ELF-1 (cell line): ENCODE data around the gene BCAS3.

Experiments
- DNase-seq: peaks from one replicate; pipeline ENCODE4 v3.0.0-alpha.2; 2016; ENCODE audit warnings: low read depth, low spot score

BCAS3 gene

DNA sequence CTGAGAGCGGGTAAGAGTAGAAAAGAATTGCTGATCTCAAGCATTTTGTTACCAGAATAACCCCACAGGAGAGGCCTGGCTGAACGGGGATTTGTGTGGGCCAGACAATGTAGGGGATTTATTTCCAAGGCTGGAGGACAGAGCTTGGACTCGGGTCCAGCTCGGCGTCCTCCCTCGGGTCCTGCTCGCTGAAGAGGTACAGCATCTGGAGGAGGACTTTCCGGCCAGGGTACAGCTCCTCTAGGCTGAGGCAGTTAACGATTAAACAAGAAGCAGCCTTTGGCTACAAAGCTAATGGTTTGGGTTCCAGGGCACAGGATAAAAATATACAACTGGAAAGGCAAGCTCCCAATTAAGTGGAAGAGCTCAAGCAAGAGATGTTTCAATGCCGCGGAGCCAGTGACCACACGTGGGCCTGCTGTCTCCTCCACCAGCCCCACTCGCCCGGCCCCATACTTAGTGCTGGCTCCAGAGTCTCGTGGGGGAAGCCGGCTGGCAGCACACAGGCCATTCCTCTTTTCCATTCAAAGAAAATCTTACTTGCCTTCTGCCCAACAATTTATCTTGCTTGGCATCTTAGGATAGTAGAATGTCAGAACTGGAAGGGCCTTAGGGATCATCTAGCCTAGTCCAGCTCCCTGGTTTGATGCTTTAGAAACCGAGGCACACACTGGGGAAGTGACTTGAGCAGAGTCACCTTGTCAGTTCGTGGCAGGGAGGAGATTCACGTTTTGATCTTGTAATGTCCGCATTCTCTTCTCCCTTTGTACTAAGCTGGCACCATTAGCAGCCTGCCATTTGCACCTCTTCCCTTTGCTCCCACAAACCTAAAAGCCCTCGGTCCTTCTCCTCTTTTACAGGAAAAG, 636.0 kb downstream of the BCAS3 start:
- no peak for DNase-seq

DNA sequence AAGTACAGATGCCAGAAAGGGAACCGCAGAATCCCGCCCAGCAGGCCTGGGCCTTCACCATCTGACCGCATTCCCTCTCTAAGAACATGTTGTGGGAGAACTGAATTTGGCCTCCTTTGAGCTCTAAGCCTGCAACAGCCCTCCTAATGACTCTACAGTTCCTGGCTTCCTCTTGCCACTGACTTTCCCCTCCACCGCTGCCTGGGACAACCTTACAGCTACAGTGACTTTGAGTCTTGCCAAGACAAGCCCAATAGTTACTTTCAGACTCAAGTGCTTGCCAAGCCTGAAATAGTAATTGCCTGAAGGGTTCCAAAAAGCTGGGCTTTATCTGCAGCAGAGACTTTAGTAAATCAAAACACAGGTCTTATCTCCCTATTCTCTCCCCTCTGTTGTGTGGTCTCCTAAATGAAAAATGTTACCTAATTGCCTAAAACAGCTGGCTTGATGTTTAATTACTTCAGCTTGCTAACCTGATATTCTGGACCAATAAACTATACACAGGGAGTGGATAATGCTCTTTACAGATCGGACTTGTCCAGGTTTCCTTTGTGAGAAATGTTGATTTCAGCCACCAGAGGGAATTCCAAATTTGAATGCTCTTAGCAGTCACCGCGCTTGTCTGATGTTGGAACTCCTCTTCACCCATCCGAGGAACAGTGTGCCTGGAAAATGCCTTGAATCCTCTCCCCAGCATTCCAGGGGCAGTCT, 636.9 kb downstream of the BCAS3 start:
- no peak for DNase-seq

DNA sequence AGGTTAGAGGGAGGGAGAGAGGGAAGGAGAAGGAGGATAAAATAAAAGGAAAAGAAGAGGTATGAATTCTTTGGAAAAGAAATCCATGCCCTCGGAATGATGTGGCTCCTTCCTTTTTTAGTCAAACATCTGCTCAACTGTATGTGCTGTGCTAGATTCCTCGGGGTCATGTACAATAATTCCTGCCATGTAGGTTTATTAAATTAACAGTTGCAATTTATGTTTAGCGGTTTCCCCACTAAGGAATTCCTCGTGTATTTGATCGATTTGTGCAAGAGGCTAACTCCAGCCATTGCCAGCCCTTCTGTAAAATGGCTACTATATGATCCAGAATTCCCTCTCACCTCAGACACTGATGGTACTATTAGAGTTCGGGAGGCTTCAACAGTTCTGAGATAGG, 639.0 kb downstream of the BCAS3 start:
- no peak for DNase-seq

DNA sequence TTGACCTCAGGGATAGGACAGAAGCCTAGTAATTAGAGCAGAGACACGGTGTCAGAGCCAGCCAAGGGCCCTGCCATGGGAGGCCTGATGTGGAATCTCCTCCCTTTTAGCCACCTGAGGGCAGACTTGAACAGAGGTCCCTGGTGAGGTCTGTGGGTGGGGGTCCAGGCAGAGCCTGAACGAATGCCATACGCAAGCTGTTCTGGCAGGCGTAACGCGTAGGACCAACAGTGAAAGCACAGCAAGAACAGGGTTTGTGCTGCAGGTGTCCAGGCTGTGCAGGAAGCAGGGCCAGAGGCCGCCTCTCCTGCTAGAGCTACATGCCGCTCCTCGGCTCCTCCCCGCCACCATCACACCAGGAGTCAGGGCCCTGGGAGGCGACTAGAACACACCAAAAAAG, 640.1 kb downstream of the BCAS3 start:
- no peak for DNase-seq

DNA sequence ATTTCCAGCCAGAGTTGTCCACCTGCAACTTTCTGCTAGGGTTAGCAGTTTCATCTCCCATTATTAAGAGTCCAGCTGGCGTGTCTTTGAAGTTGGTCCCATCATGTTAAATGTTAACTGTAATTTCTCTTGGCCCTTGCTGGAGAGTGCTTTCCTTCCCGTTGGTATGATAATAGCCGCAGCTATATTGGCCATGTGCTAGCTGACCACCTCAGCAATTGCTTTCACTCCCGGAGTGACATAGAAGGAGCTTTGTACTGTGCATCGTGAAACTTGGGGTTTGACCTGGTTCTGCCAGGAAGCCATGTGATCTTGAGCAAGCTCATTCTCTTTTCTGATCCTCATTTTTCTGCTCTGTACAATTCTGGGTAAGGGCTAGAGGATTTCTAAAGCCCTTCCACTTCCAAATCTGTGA, 641.0 kb downstream of the BCAS3 start:
- DNase-seq, result no peak

DNA sequence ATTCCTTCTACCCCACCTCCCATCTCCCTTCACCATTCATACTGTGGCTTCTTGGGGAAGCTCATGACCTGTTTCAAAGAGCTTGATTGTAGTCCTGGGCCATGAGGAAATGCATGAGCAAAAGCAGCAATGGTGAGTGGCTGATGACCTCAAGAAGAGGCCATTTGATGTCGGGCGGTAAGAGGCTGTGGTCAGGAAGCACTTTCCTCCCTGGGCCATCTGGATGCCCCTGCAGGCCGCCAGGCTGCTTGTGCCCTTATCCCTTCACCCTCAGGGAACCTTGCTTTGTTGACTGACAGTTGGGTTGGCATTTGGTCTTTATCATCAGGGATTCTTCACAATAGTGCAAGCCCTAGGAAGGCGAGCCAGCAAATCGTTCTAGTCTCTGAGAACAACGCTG, 643.7 kb downstream of the BCAS3 start:
- DNase-seq, result no peak

DNA sequence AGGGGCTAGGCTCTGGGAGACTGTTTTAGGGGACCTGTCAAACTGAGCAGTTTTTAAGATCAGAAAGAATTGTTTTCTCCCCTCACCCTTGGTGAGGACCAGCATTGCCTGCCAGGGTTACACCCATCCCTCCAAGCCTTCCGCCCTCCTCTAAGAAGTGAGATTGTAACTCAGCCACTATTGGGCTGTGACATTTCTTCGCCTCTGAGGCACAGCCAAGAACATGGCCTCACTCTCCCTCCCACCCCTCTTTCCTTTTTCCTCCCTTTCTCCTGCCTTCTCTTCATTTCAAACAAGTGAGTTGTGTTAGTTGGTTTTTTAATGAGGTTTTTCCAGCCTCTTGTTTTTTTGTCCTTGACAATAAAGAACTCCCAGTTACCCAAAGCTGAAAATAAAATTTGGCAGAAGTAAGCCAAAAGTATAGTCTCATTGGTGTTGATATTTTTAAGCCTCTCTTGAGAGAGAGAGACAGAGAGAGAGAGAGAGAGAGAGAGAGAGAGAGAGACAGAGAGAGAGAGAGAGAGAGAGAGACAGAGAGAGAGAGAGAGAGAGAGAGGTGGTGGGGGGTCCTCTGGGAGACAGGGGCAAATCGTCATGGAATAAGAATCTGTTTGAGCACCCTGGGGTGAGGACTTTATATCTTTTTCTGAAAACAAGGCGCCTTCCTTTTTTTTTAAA, 644.8 kb downstream of the BCAS3 start:
- no peak for DNase-seq

DNA sequence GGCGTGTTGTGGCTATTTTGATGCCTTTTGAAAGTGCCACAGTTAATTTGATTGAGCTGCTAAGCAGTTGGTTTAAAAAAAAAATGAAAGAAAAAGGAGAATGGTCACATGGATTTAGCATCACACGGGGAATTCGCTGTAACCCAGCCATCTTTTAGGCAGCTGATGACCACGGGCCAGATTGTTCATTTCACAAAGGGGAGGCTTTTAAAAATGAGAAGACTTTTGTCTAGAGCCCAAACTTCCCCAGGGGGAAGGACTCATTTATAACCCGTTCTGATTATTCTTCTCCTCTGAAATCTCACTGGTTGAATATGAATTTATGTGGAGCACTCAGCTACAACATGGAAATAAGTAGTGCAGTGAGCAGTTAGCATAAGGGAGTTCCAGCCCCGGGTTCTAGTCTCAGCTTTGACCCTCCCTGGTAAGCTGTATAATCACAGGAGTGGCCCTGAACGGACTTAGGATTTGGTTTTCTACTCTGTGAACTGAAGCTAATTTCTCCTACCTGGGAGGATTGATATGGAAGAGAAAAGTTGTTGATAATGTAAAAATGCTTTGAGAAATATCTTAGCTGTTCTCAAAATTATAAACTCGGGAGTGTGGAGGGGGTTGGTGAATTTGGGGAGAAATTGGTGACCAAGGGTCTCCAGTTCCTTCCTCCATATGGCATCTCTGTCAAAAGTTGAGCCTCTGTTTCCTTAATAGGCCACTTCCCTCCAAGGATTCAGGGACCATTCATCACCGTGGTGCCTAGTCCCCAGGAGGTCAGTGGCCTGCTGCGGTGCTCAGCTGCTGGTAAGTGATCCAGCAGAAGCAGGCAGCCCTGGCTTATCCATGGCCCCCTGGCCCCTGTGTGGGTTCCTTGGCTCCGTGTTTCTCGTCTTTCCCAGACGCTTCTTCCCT, 645.6 kb downstream of the BCAS3 start:
- no peak for DNase-seq

DNA sequence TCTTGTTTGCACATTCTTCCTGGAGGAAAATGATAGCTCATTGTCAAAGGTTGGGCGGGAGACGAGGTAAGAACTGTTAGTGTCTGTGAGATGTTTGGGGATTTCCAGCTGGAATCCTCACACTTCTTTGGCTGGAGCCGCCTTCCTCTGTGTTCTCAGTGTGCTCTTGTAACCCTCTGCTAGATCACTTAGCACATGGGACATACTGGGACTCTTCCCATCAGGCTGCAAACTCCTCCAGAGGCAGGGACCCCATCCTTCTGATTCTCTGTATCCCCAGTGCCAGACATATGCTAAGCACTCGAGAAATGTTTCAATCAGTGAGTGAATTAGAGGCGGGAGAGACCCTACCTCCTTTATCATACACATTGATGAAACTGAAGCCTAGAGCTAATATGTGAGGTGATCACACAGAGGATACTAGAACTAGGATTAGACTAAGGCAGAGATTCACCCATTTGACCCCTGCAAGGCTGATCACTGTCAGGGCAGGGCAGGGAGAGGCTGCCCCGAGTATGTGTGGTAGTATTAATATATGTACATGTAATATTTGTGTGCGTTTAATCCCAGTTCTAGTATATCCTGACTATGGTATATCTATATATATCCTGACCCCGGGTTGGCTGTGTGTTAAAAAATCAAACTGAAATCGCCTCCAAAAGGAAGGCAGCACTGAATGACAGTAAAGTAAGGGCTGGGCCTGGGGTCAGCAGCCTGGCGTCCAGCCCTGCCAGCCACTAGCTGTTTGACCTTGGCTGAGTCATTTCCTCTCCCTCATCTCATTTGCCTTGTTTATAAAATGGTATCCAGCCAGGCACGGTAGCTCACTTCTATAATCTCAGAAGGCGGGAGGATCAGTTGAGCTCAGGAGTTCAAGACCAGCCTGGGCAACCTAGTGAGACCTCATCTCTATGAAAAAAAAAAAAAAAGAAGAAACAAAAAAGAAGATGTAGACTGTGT, 646.5 kb downstream of the BCAS3 start:
- no peak for DNase-seq

DNA sequence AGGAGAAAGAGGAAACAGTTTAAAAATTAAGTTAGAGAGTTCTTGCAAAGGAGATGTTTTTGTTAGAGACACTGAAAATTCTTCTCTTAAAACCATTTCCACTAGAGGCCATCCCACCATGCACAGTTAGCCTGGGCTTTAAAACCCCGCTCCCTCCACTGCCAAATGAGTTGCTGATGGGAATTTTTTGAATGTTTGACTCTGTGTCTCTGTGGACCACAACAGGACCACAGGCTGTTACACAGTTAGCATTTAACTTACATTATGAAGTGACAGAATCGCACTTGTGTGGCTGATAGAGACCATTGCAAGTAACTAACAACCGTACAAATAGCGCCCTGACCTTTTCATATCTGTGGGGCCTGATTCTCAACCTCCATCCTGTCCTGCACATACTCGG, 647.3 kb downstream of the BCAS3 start:
- no peak for DNase-seq

DNA sequence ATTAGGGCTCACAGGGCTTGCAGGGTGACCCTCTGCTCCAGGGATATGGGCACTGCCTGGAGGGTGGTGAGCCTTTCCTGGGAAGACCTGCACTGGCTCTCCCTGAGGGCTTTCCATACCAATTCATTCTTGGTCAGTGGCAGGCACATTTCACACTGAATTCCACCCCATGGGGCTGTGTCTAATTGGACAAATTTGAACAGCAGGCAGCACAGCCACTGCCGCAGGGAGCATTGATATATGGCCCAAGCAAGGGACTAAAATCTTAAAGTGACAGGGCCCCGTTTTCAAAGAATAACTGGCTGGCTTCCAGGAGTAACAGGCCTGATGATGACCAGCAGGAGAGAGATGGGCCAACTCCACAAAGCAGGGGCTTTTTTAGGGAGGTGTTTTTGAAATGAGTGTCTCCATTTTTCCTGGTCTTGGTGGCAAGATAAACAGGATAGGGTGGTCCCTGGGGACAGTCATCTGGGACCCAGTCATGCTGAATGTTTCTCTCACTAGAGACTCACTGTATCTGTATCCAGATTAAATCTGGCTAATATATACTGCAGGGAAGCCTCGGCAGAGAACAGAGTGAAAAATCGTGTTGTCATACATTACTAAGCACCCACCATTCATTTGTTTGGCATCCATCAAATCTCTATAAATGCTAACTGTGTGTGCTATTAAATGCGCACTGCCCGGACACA, 647.9 kb downstream of the BCAS3 start:
- DNase-seq, result peak; percentile 71

DNA sequence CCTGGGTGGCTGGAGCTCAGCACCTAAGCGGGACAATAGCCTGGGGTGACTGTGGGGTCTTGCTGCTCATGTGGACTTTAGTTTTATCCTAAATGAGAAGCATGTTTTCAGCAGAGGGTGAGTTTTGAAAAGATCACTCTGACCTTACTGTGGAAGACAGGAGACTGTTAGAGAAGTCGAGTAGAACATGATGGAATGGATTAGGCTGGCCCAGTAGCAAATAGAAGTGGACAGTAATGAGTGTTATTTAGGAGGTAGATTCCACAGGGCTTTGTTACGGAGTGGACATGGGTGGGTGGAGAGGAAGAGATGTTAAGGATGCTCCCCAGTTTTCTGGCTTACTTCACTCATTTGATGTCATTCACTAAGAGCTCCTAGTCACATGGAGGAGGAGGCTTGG, 648.7 kb downstream of the BCAS3 start:
- no peak for DNase-seq

DNA sequence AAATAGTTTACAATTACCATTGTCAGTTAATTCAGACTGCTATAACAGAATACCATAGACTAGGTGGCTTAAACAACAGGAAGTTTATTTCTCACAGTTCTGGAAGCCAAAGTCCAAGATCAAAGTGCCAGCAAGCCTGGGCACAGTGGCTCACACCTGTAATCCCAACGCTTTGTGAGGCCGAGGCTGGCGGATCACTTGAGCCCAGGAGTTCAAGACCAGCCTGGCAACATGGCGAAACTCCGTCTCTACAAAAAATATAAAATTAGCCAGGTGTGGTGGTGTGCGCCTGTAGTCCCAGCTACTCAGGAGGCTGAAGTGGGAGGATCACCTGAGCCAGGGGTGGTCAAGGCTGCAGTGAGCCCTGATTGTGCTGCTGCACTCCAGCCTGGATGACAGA, 650.7 kb downstream of the BCAS3 start:
- no peak for DNase-seq

DNA sequence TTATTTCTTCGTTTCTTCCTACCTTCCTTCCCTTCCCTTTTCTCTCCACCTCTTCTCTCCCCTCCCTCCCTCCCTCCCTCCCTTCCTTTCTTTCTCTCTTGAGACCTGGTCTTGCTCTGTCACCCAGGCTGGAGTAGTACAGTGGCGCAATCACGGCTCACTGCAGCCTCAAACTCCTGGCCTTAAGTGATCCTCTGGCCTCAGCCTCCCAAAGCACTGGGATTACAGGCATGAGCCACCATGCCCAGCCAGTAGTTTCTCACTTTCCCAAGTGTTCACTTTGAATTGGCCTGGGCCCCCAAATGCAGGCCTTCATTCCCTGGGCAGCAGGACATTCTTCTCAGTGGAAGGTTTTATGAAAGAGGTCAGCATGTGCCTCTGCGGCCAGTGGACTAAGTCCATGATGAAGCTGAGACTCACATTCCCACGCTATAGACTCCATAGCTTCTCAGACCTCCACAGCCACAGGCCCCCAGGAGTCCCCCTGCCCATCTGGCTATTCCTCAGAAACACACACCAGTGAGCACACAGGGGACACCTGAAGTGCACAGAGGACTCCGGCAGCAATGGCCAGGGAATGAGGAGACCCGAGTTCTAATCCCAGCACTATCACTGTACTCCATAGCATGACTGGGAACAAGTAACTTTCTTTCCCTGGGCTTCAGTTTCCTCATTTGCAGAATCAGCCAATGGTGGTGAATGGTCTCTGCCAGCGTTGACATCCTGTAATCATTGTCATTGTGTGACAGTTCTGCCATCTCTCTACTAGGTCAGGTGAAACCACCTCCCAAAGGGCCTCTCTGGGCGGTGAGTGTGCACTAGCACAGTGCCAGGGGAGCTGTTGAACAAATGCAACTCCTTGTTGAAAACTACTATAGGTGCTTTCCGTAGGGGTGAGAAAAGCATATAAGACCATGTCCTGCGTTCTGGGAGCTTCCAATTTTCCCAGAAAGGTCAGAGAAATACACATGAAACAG, 652.8 kb downstream of the BCAS3 start:
- no peak for DNase-seq

DNA sequence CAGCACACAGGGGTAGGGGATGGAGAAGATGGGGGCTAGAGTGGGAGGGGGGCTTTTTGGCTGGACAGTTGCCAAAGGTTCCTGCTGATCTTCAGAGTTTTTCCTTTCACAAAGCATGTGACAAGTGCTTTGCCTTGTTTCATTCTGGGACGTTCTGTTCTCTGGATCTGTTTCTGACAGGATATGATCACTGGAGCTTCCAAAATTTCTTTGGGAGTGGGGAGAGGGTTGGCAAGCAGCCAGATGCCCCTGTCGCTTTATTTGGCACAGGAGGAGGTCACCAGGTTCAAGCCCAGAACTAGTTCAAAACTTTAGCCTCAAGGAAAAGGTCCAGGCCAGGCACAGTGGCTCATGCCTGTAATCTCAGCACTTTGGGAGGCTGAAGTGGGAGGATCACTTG, 653.5 kb downstream of the BCAS3 start:
- DNase-seq, result no peak

DNA sequence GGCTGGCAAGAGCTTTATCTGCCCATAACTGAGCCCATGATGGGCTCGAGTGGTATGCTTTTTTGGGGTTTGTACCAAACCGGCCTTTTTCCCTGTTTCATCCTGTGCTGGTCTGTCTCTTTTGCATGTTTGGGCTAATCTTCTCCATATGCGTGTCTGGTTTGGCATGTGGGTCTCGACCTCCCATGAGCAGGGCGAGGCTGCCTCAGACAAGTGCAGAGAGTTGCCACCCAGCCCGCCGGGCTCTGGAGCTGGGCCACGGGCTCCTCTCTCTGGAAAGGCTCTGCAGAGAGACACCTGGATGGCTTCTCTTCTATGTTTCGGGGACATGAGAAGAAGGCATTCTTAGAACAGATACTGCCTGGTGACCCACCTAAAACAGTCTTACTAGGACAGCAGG, 654.2 kb downstream of the BCAS3 start:
- DNase-seq, result no peak

DNA sequence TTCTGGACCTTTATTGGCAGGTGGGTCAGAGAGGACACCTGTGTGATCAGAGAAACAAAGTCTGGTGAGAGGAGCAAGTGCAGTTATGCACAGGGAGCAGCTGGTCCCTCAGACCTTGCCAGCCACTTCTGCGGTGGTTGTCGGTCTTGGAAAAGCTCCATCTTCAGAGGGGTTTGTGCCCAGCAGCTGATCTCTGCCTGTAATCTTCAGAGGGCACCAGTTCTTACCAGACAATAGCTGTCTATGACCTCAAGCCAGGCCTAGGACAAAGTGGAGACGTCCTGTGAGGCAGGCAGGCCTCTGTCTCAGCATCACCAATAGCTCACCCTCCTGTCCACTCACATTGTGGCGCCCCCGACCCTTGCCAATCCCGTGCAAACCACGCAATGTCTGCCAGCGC, 655.5 kb downstream of the BCAS3 start:
- no peak for DNase-seq

DNA sequence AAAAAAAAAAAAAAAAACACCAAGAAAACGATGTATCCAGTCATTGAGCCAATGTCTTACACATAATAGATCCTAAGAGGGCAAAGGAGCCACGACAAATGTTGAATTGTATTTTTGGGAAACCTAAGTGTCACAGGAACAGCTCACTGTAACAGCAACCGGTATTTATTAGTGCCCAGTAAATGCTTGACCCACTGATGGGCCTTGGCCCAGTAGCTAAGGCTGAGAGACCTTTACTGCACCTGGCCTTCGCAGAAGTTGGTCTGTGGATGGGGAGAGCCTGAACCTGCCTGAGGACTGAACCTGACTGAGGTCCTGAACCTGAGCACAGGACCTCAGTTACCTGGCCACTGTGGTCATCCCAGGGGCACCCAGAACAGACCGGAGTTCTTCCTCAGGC, 657.0 kb downstream of the BCAS3 start:
- DNase-seq, result no peak
